Ishikawa (cell line): ENCODE results near the gene LRRC18.

Experiments
- CEBPB ChIP-seq: IDR thresholded peaks from 2 replicates; pipeline ENCODE4 v1.6.1; 2012
- CREB1 ChIP-seq: IDR thresholded peaks from 2 replicates; pipeline ENCODE4 v1.6.1; 2012; ENCODE audit warnings: low read depth
- EGR1 ChIP-seq: IDR thresholded peaks from 2 replicates; pipeline ENCODE4 v1.6.1; 2012
- EP300 ChIP-seq: IDR thresholded peaks from 2 replicates; pipeline ENCODE4 v1.6.1; 2012; ENCODE audit warnings: borderline replicate concordance
- FOXM1 ChIP-seq: IDR thresholded peaks from 2 replicates; pipeline ENCODE4 v1.6.1; 2012; ENCODE audit warnings: low read depth, borderline replicate concordance
- NFIC ChIP-seq: IDR thresholded peaks from 2 replicates; pipeline ENCODE4 v1.6.1; 2012
- RAD21 ChIP-seq: IDR thresholded peaks from 2 replicates; pipeline ENCODE4 v1.6.1; 2012; ENCODE audit warnings: low read depth
- REST ChIP-seq: IDR thresholded peaks from 2 replicates; pipeline ENCODE4 v1.6.1; 2012; ENCODE audit warnings: low read depth, mild to moderate bottlenecking
- TAF1 ChIP-seq: IDR thresholded peaks from 2 replicates; pipeline ENCODE4 v1.6.1; 2012; ENCODE audit warnings: low read depth, mild to moderate bottlenecking
- TCF12 ChIP-seq: IDR thresholded peaks from 2 replicates; pipeline ENCODE4 v1.6.1; 2012; ENCODE audit warnings: low read depth
- TEAD4 ChIP-seq: IDR thresholded peaks from 2 replicates; pipeline ENCODE4 v1.6.1; 2012
- YY1 ChIP-seq: IDR thresholded peaks from 2 replicates; pipeline ENCODE4 v1.6.1; 2012; ENCODE audit warnings: low read depth
- ZBTB7A ChIP-seq: IDR thresholded peaks from 2 replicates; pipeline ENCODE4 v1.6.1; 2012; ENCODE audit warnings: low read depth
- TF ChIP-seq, protein P1 (sequence below): IDR thresholded peaks from 2 replicates; pipeline ENCODE4 v1.6.1; 2012
- TF ChIP-seq, protein P2 (sequence below): IDR thresholded peaks from 2 replicates; pipeline ENCODE4 v1.6.1; 2012

The LRRC18 gene

DNA sequence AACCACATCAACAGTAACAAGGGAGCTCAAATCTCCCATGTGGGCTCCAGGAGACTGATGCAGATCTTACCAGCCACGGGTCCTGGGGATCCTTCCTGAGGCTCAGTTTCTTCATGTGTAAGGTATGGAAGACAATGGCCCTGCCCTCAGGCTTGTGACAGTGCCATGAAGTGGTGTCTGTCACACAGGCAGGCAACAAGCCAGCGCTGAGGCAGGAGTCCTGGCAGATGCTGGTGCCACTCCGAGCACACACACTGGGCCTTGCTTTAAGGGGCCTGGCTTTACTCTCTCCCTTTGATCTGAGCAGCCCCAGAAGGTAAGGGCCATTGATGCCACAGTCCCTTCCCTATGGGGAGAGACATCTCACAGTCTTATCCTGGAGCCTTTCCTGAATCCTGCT is 28.4 kb upstream of the LRRC18 start:
- TF ChIP-seq ZBTB7A: no peak
- no peak for TF ChIP-seq CREB1
- TF ChIP-seq, protein P1, sequence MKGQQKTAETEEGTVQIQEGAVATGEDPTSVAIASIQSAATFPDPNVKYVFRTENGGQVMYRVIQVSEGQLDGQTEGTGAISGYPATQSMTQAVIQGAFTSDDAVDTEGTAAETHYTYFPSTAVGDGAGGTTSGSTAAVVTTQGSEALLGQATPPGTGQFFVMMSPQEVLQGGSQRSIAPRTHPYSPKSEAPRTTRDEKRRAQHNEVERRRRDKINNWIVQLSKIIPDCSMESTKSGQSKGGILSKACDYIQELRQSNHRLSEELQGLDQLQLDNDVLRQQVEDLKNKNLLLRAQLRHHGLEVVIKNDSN: no peak

DNA sequence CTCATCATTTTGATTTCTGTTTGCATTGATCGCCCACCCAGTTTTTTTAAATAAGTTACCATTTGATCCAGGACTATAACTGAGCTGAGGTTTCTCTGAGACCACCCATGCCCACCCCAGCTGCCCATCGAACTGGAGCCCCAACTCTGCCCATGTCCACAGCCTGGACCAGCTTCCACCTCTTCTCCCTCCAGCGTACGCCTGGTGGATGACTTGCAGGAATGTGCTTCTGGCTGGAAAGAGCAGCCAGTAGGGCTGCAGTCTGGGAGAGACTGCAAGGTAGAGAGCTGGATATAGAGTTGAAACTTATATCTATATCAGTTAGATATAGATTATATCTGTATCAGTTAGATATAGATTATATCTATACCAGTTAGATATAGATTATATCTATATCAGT is 25.8 kb upstream of the LRRC18 start:
- no peak for TF ChIP-seq RAD21
- TF ChIP-seq ZBTB7A: no peak
- no peak for TF ChIP-seq TEAD4
- no peak for TF ChIP-seq TAF1
- no peak for TF ChIP-seq CEBPB
- TF ChIP-seq EP300: no peak
- no peak for TF ChIP-seq REST
- TF ChIP-seq, protein P1: no peak
- TF ChIP-seq, protein P2, sequence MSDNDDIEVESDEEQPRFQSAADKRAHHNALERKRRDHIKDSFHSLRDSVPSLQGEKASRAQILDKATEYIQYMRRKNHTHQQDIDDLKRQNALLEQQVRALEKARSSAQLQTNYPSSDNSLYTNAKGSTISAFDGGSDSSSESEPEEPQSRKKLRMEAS: no peak
- no peak for TF ChIP-seq TCF12
- TF ChIP-seq CREB1: no peak
- no peak for TF ChIP-seq NFIC
- no peak for TF ChIP-seq FOXM1
- no peak for TF ChIP-seq YY1
- no peak for TF ChIP-seq EGR1

GRCh38 chr10:48964038-48964437 is 24.4 kb upstream of the LRRC18 start:
- TF ChIP-seq RAD21 (no peak), YY1 (no peak), ZBTB7A (no peak), NFIC (no peak), TCF12 (no peak), CEBPB (no peak), EGR1 (no peak), CREB1 (no peak), REST (no peak)

- TF ChIP-seq FOXM1 (no peak), EGR1 (no peak), TEAD4 (no peak), YY1 (no peak), ZBTB7A (no peak), TCF12 (no peak), TAF1 (no peak), NFIC (no peak), CREB1 (no peak), REST (no peak)
- TF ChIP-seq, protein P1: no peak
- TF ChIP-seq, protein P2: no peak
These were observed 19.1 kb upstream of the LRRC18 start for GRCh38 chr10:48958598-48959190.
